ENCODE data around the gene SP2.

GRCh38 chr17:47882247-47882646 lies 13.8 kb upstream of the SP2 start:
- TF ChIP-seq CTCF (IDR thresholded peaks at IDR 0.05) (no peak), POLR2A (IDR thresholded peaks at IDR 0.05) (no peak)
